PC-3 (cell line): Measurements from ENCODE around the gene SERTAD3. TPM values are rescaled to one million over a fixed set of nuclear protein-coding genes. Genes with fewer than 3 reads are reported as not detected.

Source experiments
- ATAC-seq: fragments of 200-7000 bp; cut with Tn5 transposase; 2 replicates; pipeline ENCODE4 v1.9.1; 2020; ENCODE audit warnings: mild to moderate bottlenecking, moderate library complexity
- BruUV-seq: library from RNA; stranded (reverse); fragments of 400-500 nt; replicated peaks from 2 replicates; lab custom pipeline; 2021; lab: Mats Ljungman, UMichigan
- CTCF ChIA-PET: fragments of 300-600 bp; sonication (Branson Sonifier 250); formaldehyde crosslinking; loops from one replicate; lab custom pipeline; 2022; ENCODE audit warnings: antibody characterized with exemption; lab: Charles Lee
- POLR2A ChIA-PET: fragments of 300-600 bp; sonication (Branson Sonifier 250); formaldehyde crosslinking; loops from one replicate; lab custom pipeline; 2022; ENCODE audit warnings: antibody characterized with exemption; ENCODE audit not compliant: unreplicated experiment; lab: Charles Lee
- DNase-seq: peaks from one replicate; pipeline ENCODE4 v3.0.0-alpha.2; 2015
- H2AFZ ChIP-seq: fragments of 300-600 bp; sonication (generic); 2 replicates; pipeline ENCODE4 v1.6.0; 2016; ENCODE audit warnings: antibody characterized with exemption, low read length
- H3F3A ChIP-seq: fragments of 300-600 bp; sonication (generic); one replicate; pipeline ENCODE4 v1.6.0; 2017; ENCODE audit warnings: antibody characterized with exemption, low read length, control low read depth, mild to moderate bottlenecking; ENCODE audit not compliant: unreplicated experiment
- H3K27ac ChIP-seq: fragments of 300-600 bp; sonication (generic); 2 replicates; pipeline ENCODE4 v1.5.1; 2016; ENCODE audit warnings: mild to moderate bottlenecking, low read length
- H3K27me3 ChIP-seq: fragments of 300-600 bp; sonication (generic); 2 replicates; pipeline ENCODE4 v1.6.1; 2016; ENCODE audit warnings: low read length, mixed read lengths
- H3K36me3 ChIP-seq: fragments of 300-600 bp; sonication (generic); 2 replicates; pipeline ENCODE4 v1.6.1; 2016; ENCODE audit warnings: low read depth, mixed run types, low read length, mixed read lengths
- H3K4me1 ChIP-seq: fragments of 300-600 bp; sonication (generic); 2 replicates; pipeline ENCODE4 v1.5.1; 2016; ENCODE audit warnings: low read length; ENCODE audit not compliant: insufficient read depth
- H3K4me2 ChIP-seq: fragments of 300-600 bp; sonication (generic); 2 replicates; pipeline ENCODE4 v1.6.0; 2016; ENCODE audit warnings: low read length
- H3K4me3 ChIP-seq: fragments of 300-600 bp; sonication (generic); 2 replicates; pipeline ENCODE4 v1.5.1; 2016; ENCODE audit warnings: mild to moderate bottlenecking, low read length, mixed read lengths
- H3K79me2 ChIP-seq: fragments of 300-600 bp; sonication (generic); 2 replicates; pipeline ENCODE4 v1.6.1; 2017; ENCODE audit warnings: low read length, mixed read lengths
- H3K9ac ChIP-seq: fragments of 300-600 bp; sonication (generic); 2 replicates; pipeline ENCODE4 v1.6.0; 2016; ENCODE audit warnings: mild to moderate bottlenecking, low read length
- H3K9me2 ChIP-seq: fragments of 300-600 bp; sonication (generic); replicated peaks from 2 replicates; pipeline ENCODE4 v1.6.1; 2016; ENCODE audit warnings: mixed run types, low read length, mixed read lengths
- H3K9me3 ChIP-seq: fragments of 300-600 bp; sonication (generic); 2 replicates; pipeline ENCODE4 v1.6.1; 2016; ENCODE audit warnings: low read length, mixed read lengths
- H4K20me1 ChIP-seq: fragments of 300-600 bp; sonication (generic); 2 replicates; pipeline ENCODE4 v1.6.1; 2016; ENCODE audit warnings: low read length, mixed read lengths
- CTCF ChIP-seq: fragments of 300-600 bp; sonication (generic); conservative IDR thresholded peaks from 2 replicates; pipeline ENCODE4 v1.5.1; 2017; ENCODE audit warnings: antibody characterized with exemption, low read depth, mild to moderate bottlenecking, low read length
- EZH2 ChIP-seq: fragments of 300-600 bp; sonication (generic); IDR thresholded peaks from one replicate; pipeline ENCODE4 v1.6.1; 2017; ENCODE audit warnings: antibody characterized with exemption, mild to moderate bottlenecking, low read length; ENCODE audit not compliant: unreplicated experiment
- EZH2phosphoT487 ChIP-seq: fragments of 300-600 bp; sonication (generic); IDR thresholded peaks from 2 replicates; pipeline ENCODE4 v1.6.1; 2018; ENCODE audit warnings: mild to moderate bottlenecking, antibody characterized with exemption, low read length, borderline replicate concordance
- intact Hi-C: fragments of 100-400 bp; cut with micrococcal nuclease; formaldehyde crosslinking; loops from 2 replicates; pipeline ENCODE4 v1.9.0; 2023
- total RNA-seq: library from RNA; depleted of rRNA; stranded (reverse); fragments of >200 nt; gene quantifications from 2 replicates; pipeline ENCODE4 v1.2.3, GENCODE V29; 2014

Gene SERTAD3
- total RNA-seq, 1 experiment from 2014 or later: 7.9 TPM

GRCh38 chr19:40474737-40475136, 30.6 kb upstream of the SERTAD3 start:
- CTCF ChIA-PET: no interaction called here

GRCh38 chr19:40472516-40472915, 28.4 kb upstream of the SERTAD3 start:
- Histone ChIP-seq H2AFZ (no peak overlapping the region), H3K9me3 (no peaks in the 10 kb centered on the region), H3K4me2 (no peak overlapping the region), H3K27me3 (no peaks in the 10 kb centered on the region), H3K4me1 (no peaks in the 10 kb centered on the region), H3K4me3 (no peak overlapping the region), H3F3A (no peaks in the 10 kb centered on the region), H4K20me1 (no peaks in the 10 kb centered on the region), H3K9me2 (no peaks in the 10 kb centered on the region), H3K9ac (no peak overlapping the region), H3K79me2 (no peaks in the 10 kb centered on the region), H3K36me3 (no peaks in the 10 kb centered on the region), H3K27ac (no peak overlapping the region)
- POLR2A ChIA-PET: no interaction called here
- no peak for ATAC-seq
- BruUV-seq: no TSS peak
- CTCF ChIA-PET: no interaction called here
- TF ChIP-seq EZH2 (no peak), EZH2phosphoT487 (no peak), CTCF (no peak)
- no peak for DNase-seq
- intact Hi-C loops: no loop called here

More at GRCh38 chr19:40474737-40475136, 30.6 kb upstream of the SERTAD3 start:
- BruUV-seq: no TSS peak
- Histone ChIP-seq H3F3A (no peaks in the 10 kb centered on the region), H3K4me3 (no peak overlapping the region), H3K36me3 (no peaks in the 10 kb centered on the region), H3K4me1 (no peaks in the 10 kb centered on the region), H4K20me1 (no peaks in the 10 kb centered on the region), H3K27me3 (no peaks in the 10 kb centered on the region), H2AFZ (no peak overlapping the region), H3K4me2 (no peak overlapping the region), H3K27ac (no peak overlapping the region), H3K9ac (no peak overlapping the region), H3K9me2 (no peaks in the 10 kb centered on the region), H3K9me3 (no peaks in the 10 kb centered on the region), H3K79me2 (no peaks in the 10 kb centered on the region)
- POLR2A ChIA-PET: no interaction called here
- intact Hi-C loops: no loop called here
- no peak for ATAC-seq
- DNase-seq: no peak
- no peak for TF ChIP-seq CTCF
- TF ChIP-seq EZH2phosphoT487: no peak
- no peak for TF ChIP-seq EZH2

GRCh38 chr19:40471111-40471510, 27.0 kb upstream of the SERTAD3 start:
- Histone ChIP-seq H4K20me1 (no peaks in the 10 kb centered on the region), H3K27me3 (no peaks in the 10 kb centered on the region), H3K9me3 (no peaks in the 10 kb centered on the region), H3K79me2 (no peaks in the 10 kb centered on the region), H2AFZ (no peak overlapping the region), H3K9me2 (no peaks in the 10 kb centered on the region), H3K36me3 (no peaks in the 10 kb centered on the region), H3K4me3 (no peak overlapping the region), H3K9ac (no peak overlapping the region), H3K4me2 (no peak overlapping the region), H3K27ac (no peak overlapping the region), H3F3A (no peaks in the 10 kb centered on the region), H3K4me1 (peaks cover 7% of the 10 kb centered on the region)
- POLR2A ChIA-PET: no interaction called here
- DNase-seq (no peak), ATAC-seq (no peak)
- intact Hi-C loops: no loop called here
- CTCF ChIA-PET: interaction anchor here (0.6 kb wide), 1 partner anchor 128 kb away, joined by 3 read pairs; no protein-coding TSS in a partner anchor
- BruUV-seq: no TSS peak
- TF ChIP-seq EZH2phosphoT487: no peak
